Activated CD4-positive, alpha-beta T cell treated with anti-CD3 and anti-CD28 coated beads for 1 hour (primary cell): ENCODE measurements around the gene CFAP298.

Source experiments
- DNase-seq: peaks from one replicate; pipeline ENCODE4 v3.0.0-alpha.2; 2020

Gene CFAP298

DNA sequence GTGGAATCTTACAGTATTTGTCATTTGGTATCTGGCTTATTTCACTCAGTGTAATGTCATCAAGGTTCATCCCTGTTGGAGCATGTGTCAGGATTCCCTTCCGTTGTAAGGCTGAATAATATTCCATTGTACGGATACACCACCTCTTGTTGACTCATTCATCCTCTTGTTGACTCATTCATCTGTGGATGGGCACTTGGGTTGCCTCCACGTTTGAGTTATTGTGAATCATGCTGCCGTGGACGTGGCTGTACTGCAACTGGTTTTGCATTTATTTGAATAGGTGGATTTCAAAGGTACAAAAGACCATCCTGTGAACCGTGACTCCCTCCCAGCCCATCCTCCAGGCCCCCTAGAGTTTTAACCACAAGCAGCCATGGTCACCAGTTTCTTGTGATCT, 15.0 kb downstream of the CFAP298 start:
- DNase-seq = no peak

DNA sequence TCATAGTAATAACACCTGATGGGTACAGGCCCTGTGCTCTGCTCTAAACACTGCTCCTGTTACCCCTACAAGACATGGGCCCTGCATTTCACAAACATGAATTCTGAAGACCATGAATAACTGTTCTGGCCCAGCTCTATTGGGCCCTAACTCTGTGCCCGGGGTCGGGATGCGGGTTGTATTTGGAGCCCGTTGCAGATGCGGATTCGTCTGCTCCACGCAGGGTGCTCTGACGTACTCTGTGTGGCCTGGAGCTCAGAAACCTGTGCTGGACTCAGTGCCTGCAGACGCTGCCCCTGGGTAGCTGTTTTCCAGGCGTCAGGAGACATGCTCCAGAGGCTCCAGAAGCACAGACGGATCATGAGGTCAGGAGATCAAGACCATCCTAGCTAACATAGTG, 16.7 kb downstream of the CFAP298 start:
- no peak for DNase-seq

DNA sequence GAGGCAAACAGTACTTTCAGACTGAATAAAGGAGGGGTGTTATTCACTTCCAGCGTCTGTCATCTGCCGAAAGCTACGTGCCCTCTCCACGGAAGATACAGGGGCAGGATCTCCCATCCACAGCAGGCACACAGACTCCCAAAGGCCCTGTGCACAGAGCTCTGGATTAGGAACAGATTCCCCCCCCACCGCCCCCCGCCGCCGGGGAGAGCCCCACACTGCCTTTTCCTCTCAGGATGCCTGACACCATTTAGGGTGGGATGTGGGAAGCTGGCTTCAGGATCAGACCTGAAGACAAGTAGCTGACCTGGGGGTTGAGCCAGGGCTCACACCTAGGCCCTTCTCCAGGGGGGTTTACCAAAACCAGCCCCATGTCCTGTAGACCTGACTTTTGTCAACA, 18.5 kb downstream of the CFAP298 start:
- DNase-seq = no peak

DNA sequence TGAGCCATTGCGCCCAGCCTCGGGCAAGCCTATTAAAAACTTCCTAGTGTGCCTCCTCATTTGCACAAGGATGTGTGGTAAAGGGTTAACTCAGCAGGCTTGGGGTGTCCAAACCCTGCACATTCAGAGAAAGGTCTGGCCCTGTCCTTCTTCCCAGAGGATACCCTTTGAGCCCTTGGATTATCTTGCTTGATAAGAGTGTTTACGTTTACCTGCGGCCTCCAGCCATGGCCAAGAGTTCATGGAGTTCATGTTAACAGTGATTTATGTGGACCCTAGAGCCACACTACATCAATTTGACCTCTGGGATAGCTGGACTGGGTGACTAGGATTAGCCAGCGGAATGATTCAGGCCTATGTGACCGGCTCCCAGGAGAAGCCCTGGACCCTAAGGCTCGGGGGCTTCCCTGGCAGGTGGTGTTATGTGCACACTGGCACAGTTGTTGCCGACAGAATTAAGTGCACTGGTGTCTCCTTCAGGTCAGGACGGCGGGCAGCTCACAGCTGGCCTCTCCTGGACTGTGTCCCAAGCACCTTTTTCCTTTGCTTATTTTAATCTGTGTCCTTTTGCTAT, 19.2 kb downstream of the CFAP298 start:
- no peak for DNase-seq

DNA sequence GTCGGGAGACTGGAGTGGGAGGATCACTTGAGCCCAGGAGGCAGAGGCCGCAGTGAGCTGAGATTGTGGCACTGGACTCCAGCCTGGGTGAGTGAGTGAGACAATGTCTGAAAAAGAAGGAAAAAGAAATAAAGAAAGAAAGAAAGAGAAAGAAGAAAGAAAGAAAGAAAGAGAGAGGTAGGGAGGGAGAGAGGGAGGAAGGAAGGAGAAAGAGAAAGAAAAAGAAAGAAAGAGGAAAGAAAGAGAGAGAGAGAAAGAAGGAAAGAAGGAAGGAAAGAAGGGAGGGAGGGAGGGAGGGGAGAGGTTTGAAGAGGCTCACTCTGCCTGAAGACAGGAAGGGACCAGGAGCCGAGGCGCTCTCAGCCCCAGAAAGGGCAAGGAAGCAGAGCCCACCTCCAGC, 22.0 kb downstream of the CFAP298 start:
- DNase-seq = no peak

DNA sequence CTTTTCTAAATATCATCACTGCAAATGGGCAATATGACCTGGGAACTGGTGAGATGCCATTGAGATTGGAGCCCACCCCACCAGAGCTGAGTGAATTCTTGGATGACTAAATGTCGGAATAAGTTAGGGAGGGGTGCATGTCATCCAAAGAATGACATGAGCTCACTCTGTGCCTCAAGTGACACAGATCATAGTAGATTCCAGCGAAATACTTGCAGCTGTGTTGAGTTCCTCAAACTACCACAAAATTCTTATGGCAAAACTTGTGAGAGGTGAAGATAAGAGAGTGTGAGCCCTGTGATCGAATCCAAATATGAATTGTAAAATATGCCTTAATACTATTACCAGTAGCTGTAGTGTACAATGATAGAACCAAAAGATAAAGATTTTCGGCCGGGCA, 24.5 kb downstream of the CFAP298 start:
- no peak for DNase-seq

DNA sequence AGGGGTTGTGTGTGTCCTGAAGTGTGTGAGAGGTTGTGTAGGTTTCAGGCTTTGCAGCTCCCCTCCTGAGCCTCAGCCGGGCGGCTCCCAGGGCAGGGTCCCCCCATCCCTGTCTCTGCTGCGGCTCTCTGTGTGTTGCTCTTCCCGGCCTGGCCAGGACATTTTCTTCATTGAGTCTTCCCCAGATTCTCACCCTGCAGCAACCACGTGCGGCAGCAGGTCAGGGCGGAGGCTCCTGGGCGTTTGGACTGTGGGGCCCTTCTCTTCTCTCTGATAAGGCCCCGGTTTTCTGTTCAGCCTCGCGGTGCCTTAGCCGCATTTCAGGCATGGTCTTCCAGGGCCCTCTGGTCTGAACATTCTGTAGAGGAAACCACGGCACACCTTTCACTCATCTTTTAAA, 25.1 kb downstream of the CFAP298 start:
- no peak for DNase-seq

DNA sequence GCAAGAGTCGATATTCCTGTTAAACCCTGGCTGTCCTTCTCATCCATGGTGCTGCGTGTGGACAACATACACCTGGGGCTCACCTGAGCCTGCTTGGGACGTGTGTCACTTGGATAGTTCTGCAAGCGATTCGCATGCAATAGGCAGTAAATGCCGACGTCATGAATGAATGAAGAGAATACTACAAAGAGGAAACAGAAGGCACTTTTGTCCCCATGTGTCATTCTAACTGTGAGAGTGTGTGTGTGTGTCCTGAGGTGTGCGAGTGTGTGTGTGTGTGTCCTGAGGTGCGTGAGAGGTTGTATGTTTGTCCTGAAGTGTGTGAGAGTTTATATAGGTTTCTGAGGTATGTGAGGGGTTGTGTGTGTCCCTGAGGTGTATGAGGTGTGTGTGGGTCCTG, 26.2 kb downstream of the CFAP298 start:
- no peak for DNase-seq

DNA sequence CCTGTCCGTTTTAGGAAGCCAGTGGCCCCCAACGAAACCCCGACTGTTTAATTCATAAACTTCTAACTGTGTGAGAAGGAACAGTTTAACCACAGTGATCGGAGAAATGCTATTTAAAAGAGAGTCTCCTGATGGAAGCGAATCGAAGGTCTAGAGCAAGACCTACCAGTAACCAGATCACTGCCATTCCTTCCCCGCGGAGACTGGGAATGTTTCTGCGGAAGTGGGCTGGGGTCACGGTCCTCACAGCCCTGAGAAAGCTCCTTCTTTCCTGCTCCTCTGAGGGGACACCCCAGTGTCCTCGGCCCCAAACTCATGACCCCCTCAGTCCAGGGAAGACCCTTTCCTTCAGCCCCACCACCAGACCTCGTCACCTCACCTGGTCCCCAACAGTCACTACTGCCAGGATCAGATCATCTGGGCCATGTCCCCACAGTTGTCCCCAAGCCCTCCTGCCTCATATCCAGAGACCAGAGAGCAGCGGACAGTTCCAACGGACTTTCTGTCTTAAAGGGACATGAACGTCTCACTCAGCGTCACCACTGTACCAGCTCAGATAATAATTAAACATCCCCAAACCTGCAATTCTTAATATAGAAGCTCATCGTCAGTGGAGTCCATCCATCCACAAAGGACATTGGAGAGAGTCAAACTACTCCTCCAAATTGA, 27.0 kb downstream of the CFAP298 start, which contains the start of gene TCP10L:
Gene TCP10L (minus strand): TSS at position 482 of the 669 bp plus-strand sequence. CDS start 1,219 bp downstream, outside the sequence.
- no peak for DNase-seq

DNA sequence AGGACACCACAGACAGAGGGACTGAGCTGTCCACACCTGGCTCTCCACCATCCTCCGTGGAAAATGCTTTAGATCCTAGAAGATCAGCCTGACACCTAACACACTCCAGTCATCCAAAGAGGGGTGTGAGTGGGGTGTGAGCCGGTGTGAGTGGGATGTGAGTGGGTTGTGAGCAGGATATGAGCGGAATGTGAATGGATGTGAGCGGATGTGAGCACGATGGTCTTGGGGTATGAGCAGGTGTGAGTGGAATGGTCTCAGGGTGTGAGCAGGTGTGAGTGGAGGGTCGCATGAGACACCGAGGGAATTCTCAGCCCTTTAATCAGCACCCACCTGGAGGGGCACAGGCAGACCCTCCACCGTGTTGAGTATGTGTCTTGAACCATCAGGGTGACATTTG, 27.7 kb downstream of the CFAP298 start:
- DNase-seq = no peak

DNA sequence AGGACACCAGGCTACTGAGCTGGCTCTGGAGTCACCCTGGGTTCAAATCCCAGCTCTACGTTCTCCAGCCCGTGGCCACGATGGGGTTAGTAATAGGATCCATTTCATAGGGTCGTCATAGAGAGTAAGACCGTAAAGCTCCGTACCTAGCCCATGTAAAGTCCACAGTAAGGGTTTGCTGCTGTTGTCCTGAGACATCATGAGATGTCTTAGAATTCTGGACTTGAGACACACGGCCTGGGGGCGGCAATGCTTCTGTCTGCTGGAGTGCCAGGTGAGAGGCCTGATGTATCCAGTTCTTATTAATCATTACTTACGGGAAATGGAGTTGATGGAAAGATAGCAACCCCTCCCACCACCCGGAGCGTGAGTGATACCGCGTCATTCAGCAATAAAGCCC, 30.4 kb downstream of the CFAP298 start:
- DNase-seq = no peak

DNA sequence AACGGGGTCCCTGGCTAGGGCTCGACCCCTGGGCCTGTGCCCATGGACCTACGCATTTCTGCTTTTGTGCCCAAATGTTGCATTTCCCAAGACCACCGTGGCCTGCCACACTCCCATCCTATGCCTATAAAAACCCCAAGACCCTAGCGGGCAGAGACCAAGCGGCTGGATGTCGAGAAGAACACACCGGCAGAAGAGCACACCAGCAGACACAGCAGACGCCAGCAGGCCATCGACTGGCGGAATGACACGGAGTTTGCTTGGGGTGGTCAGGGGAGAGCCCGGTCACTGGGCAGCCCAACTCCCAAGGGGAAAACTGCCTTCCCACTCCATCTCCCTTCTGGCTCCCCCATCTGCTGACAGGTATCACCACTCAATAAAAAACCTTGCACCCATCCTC, 31.2 kb downstream of the CFAP298 start:
- DNase-seq = no peak

DNA sequence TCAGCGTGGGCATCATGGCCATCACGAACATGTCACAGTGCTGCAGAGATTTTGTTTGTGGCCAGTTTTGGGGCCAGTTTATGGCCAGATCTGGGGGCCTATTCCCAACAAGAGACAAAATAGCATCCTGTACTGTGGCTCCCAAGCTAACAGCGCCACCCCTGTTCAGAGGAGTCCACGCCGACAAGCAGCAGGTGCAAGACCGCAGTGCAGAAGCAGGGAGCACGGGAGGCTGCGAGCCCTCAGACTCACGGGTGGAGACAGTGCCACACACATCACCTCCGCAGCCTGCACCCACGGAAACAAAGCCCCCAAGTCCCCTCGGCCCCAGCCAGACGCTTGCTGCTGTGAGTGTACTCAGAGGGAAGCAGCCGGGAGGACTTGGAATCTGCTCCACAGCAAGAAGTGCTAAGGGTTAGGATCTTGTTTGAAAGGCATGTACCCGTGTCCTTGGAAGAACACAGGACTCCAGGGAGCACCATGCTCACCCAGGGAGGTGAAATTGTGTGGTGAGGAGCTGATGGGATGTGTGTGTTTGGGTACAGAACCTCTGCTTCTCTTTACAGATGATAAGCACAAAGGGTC, 34.0 kb downstream of the CFAP298 start:
- DNase-seq = no peak

DNA sequence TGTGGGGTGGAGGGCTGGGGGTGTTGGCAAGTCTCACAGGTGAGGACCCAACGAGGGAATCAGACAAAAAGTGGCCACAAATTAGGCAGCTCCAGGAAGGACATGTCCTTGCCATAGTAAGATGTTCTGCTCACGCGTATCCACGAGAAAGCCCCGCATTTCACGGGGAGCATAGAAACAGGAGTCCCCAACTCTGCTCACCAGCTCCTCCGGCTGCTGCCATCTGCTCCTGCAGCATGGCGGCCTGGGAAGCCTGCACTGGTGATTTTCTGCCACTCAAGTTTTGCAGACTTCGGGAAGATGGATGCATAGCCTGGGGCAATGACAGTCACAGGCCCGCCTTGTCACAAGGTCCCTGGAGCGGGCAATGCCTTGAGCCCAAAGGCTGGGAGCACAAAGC, 36.2 kb downstream of the CFAP298 start:
- no peak for DNase-seq

DNA sequence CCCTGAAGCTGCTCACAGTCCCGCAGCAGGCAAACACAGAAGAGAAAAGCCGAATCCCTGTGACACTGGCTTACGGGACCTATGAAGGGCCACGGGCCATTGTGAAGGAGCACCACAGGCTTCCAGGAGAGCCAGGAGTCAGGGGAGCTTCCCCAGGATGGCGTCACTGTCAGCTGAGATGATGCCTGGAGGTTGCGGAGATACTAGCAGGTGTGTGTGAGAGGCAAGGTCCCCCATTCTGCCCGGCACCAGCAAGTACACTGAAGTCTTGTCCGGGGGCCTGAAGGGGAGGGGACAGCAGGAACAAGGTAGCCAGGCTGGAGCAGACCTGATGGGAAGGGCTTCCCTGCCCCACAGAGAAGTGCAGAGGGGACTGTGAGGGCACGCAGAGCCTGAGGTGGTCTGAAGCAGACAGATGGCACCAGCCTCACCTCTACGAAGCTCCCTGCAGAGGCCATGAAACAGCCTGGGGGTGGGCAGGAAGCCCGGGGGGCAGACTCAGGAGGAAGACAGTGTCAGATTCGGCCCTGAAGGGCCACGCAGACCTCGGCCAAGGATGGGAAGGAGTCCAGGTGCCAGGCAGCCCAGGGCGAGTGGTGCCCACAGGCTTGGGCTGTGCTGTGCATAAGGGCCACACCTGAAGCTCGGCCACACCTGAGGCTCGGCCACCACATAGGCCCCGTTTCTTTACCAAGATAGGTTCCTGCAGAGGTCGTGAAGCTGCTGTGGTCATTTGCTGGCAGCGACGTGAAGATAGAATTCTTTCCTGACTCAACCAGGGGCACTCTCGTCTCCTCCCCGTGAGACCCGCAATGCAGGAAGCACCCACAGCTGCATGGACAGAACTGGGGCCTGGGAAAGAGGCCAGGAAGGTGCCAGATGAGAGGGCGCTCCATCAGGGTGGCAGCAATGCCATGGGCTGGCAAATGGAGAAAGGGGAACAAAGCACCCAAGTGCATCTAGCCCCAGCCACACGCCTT, 36.9 kb downstream of the CFAP298 start:
- DNase-seq = no peak

DNA sequence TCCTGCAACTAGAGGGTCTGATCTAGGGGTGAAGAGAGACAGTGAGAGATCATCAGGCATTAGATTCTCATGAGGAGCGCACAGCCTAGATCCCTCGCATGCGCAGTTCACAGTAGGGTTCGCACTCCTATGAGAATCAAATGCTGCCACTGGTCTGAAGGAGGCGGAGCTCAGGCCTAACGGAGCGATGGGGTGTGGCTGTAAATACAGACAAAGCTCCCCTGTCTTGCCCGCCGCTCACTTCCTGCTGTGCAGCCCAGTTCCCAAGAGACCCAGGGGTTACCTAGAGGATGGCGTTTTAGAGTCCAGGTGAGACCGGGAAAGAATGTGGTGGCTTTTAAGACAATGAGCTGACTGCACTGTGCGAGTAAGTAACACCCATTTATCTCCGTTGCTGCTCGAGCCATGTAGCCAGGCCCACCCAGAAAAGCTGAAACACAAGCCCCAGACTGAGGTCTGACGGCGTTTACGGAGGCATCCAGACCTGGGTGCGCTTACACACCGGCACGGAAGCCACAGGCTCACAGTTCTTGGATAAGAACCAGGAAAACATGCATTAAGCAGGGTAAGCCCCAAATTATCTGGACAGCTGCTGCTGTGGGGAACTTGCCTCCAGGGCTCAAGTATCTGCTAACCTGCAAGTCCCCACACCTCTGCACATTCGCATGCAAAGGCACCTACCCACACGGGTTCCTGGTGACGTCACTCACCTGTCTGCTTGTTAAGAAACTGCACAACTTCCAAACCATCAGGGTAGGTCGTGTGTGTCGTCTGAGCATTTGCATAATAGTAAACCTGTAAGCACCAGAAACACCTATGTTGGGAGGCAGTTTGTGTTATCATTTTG, 39.4 kb downstream of the CFAP298 start:
- DNase-seq = no peak

DNA sequence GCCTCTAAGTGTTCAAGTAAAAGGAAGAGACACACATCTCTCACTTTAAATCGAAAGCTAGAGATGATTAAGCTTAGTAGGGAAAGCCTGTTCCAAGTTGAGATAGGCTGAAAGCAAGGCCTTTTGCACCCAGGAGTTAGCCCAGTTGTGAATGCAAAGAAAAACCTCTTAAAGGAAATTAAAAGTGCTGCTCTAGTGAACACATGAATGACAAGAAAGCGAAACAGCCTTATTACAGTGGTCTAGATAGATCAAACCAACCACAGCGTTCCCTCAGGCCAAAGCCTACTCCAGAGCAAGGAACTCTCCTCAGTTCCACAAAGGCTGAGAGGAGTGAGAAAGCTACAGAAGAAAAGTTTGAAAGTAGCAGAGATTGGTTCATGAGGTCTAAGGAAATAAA, 41.7 kb downstream of the CFAP298 start:
- DNase-seq = no peak

DNA sequence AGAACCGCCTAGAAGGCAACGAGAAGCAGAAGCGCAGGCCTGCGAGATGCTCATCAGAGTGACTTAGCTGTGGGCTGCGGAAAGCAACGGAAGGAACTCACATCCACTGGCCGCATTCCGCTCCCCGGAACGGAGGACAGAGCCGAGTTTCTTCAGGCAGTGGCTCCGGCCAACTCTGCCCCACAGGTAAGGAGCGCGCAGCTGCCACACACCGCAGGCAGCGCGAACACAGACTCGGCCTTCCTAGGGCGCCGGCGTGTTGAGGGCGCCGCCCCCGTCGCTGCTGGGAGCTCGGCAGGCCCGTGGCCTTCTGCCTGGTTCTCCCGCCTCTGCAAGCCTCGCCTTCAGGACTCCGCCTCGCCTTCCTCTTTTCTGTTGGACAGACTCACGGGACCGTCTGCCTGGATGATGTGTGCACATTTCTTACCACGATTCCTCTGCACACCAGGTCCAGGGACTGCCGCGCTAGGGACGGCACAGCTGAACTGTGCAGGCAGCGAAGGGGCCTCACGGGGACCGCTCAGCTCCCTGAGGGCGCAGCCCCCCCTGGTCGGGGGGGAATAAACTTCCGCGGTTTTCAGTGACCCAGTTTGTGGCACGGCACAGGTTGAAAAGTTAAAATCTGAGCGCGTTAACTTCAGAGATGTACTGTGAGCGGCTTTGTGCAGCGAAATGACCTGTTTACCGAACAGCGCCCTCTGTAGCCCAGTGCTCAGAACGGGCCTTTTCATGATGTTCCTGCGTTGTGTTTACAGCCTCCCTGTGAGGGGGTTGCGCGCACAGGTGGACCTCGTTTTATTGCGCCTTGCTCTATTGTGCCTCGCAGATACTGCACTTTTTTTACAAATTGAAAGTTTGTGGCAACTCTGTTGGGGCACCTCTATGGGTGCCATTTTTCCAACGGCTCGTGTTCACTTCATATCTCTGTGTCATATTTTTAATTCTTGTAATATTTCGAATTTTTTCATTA, 42.6 kb downstream of the CFAP298 start:
- DNase-seq = peak; percentile 69

DNA sequence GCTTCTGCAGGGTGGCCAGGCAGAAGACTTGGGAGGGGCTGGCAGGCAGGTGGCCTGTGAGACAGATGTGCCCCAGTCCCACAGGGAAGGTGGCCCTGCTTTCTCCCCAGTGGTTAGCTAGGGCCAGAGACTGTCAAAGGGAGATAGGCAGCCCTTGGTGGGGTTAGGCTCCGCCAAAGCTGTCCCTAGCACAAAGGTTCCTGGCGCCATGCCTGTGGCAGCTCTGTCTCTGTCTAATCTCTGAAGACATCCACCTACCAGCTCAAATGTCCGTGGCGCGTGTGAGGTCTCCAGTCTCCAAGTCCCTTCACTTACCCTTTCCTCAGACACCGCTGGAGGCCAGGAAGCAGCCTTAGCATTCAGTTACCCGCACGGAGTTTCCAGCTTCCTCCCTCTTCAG, 44.6 kb downstream of the CFAP298 start:
- no peak for DNase-seq

DNA sequence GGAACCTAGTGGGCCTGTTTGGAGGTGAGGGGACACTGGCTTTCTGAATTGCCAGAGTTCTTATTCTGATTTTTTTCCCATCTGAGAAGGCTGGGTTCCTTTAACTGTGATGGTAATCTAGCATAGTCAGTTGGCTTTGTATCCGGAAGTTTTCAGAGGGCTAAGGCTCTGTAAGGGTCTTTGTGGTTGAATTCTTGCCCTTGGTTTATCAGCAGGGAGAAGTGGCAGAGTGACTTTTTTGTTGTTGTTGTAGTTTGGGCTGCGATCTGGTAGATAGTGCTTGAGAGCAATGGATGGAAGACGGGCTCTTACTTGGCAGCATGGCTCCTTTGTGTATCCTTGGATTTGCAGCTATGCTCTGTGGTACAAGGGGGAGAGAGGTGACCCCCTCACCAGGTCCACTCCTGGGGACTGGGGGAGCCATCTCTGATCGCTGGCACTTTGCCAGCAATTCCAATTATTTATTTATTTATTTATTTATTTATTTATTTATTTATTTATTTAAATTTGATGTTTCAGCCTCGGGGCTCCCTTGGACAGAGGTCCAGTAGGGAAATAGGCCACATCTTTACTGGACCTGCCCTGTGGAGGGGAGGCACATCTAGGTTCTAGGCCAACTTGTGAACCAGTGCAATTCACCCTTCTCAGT, 45.3 kb downstream of the CFAP298 start:
- no peak for DNase-seq
